ENCODE measurements around the gene ERP27.

Gene ERP27

DNA sequence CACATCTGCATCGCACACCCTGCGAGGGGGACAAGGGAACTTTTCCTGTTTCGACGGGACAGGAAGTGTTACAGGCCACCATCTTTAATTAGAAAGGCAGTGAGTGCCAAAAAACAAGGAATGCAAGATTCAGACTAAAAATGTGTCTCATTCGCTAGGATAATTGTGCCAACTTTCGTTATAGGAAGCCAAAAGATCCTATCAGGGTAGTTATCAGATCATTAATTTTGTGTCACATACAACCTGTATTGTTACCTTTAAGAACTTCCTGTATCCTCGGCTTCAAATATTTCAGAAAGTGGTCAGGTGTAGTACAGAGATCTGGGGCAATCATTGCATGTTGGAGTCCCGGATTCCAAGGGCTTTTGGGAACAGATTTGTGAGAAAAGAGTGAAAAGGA is 33.5 kb downstream of the ERP27 start:
- no peak for DNase-seq (ENCODE audit: low read depth in 2 of 2)

DNA sequence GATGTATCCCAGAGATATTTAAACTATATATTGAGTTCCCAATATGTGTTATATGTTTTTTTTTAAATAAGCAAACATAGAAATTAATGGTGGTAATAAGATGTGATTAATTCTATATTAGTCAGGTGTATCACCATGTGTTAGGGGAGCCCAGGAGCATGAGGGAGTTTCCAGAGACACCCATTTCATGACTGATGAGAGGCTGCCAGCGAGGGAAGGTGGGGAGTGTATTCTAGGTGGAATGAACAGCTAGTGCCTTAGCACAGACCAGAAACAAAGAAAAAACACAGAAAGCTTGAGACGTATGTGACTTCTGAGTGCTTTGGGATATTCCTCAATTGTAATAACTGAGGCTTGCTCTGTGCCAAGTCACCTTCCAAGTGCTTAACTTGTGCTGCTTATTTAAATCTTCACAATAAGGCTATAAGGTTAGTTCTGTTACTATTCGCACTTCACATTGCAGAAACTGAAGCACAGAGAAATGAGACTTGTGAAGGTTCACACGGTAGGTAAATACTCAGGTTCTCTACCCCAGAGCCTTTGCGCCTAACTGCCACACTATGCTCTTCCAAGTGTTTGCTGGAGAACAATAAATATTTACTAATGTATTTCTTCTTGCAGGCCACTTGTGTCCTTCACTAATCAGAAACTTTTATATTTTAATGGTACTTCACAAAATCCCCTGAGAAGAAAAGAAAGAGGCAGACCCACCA is 34.8 kb downstream of the ERP27 start:
- no peak for DNase-seq (ENCODE audit: low read depth in 2 of 2)

DNA sequence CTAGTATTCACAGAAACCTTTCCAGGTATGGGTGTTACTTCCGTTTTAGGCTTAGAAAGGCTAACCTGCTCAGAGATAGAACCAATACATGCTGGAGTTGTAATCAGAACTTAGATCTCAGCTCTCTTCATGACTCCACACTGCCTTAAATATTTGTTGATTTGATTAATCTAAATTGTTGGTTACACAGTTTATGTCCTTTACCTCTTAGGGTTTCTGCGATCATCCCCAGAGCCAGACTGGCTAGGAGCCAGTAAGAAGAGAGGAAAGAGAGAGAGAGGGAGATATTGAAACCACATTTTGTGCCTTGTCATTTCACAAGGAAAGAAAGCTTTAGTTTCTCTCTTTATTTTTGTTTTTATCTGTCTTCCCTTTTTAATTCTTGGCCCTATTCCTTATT is 35.9 kb downstream of the ERP27 start:
- no peak for DNase-seq (ENCODE audit: low read depth in 2 of 2)

- DNase-seq (ENCODE audit: low read depth in 2 of 2): no peak
Measured at GRCh38 chr12:14901228-14901562, 37.1 kb downstream of the ERP27 start.

DNA sequence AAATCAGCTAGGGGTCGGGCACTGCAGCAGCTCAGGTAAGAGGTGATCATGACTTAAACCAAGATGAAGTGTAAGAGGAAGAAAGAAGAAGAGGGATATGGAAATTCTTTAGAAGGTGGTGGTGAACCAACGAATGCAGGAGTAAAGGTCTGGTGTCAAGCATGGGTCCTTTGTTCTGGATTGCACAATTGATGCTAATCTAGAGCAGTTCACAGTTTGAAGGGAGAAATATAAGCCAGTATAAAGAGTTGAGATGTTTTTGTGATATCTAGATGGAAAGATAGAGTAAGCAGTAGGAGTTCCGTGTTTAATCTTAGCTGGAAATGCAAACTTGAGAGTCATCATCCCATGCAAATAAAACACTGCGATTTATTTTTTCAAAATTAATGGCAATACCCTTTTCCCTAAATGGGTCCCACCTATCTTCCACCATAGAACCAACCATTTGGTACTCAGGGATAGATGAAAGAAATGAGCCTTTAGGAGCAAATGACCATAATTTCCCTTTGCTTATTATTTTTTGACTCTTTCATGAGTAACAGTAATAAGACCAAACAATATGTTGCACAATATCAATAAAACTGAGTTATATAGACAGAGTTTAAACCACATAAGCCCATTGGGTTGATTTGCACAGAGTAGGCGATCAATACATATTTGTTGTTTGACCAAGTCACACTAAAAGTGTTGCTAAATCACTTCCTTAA is 37.7 kb downstream of the ERP27 start:
- no peak for DNase-seq (ENCODE audit: low read depth in 2 of 2)

DNA sequence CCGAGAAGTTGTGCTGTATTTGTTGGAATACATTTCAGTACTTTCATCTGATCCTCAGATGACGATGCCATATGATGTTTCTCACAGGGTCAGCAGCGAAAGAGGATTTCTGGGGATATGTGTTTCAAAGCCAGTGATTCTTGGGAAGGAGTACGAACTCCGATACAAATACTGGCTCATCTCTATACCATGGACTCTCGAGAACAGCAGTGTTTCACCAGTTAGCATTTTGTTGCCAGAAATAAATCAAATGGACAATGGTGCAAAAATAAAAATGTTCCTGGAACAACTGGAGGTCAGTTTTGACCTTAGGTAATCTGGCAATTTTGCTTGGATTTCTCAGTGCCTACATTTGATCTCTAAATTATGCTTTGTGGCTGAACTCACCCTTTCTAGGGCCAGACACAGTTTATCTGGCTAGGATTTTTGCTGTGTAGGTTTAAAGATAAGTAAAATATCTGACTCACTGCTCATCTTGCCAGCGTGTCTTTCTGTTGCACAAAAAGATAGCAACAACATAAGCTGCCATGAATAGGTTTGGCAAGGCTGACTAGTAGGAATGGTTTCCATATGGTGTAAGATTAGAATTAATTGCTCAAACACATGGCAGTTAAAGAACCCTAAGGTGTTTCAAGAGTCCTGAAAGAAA is 41.7 kb downstream of the ERP27 start:
- no peak for DNase-seq (ENCODE audit: low read depth in 2 of 2)

- DNase-seq (ENCODE audit: low read depth in 2 of 2): no peak
Measured at GRCh38 chr12:14893506-14894250, 44.7 kb downstream of the ERP27 start.

GRCh38 chr12:14892726-14893505 is 45.4 kb downstream of the ERP27 start:
- no peak for DNase-seq (ENCODE audit: low read depth in 2 of 2)

DNA sequence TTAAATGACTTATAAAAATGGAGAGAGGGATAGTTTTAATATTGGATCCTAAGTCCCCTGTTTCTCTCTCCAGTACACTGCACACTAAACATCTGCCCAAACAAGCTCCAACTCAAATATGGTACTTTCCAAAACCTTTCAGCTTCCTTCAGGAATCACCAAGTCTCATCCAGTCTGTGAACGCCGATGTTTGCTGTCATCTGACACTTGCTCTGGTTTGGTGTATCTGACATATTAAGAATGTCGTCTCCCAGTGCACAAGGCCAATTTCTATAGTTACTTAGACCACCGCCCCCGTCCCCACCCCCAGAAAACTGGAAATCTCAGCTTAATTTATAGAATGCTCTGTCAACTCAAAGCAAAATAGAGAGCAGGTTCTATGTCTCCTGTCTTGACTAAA is 47.6 kb downstream of the ERP27 start:
- no peak for DNase-seq (ENCODE audit: low read depth in 2 of 2)

DNA sequence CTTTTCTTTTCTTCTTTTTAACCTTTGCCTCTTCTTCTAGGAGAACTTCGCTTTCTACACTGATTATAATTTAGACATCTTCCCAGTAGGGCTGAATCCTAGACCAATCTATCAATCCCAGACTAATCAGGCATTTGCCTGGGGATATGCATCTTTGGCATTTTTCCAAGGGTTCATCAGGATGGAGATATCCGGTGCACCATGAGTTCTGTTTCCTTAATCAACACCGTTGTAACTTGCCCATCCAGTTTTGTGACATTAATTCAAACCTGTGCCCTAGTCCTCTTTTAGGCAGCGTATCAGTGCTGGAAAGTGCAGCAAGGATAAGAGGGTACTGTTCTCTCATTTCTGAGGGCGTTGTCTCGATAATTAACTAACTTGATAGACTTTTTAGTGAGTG is 52.1 kb downstream of the ERP27 start:
- DNase-seq (ENCODE audit: low read depth in 2 of 2): no peak

DNA sequence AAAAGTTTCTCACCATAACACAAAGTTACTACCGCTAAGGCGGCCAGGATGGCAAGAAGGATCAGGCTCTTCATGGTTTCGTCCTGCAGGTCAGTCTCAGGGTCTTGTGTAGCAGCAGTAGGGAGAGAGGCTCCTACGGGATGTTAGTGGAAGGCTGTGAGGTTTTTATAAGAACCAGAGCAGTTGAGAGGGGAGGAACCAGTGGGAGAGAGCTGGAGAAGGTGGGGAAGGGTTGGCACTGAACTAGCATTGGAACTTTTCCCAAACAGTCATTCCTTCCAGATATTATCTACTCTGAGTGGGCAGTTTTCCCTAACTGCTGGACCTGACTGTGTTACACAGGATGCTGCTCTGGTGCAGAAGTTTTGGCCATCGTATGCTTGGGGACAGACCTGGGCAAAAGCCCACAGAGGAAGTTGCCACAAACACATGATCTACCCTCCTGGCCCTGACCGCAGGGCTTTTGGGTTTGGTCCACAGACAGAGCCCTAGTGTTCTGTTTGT is 52.6 kb downstream of the ERP27 start, which contains the start of gene MGP:
TSS of gene MGP (minus strand) at position 137 of the 504 bp plus-strand sequence. CDS start at position 74, 63 bp downstream.
- DNase-seq (ENCODE audit: low read depth in 2 of 2): no peak

- peak; percentile 51 to 52 for DNase-seq (ENCODE audit: low read depth in 2 of 2)
Measured at GRCh38 chr12:14884458-14884878, 53.9 kb downstream of the ERP27 start.

DNA sequence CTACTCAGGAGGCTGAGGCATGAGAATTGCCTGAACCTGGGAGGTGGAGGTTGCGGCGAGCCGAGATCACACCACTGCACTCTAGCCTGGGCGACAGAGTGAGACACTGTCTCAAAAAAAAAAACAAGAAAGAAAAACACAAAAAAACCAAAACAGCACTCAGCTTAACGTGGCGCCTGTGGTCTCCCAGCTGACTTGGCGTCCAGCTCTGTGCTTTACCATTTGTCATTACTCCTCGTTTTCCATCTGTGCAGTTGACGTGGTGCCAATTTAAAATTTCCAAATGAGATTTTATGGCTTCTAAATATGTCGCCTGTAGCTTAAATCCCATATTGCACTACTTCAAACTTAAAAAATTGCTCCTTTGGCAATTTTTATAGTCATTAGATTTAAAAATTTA is 54.7 kb downstream of the ERP27 start:
- DNase-seq (ENCODE audit: low read depth in 2 of 2): no peak

- DNase-seq (ENCODE audit: low read depth in 2 of 2): no peak
Measured at GRCh38 chr12:14880890-14881453, 57.4 kb downstream of the ERP27 start.

GRCh38 chr12:14879222-14879933 is 59.0 kb downstream of the ERP27 start:
- no peak for DNase-seq (ENCODE audit: low read depth in 2 of 2)

- no peak for DNase-seq (ENCODE audit: low read depth in 2 of 2)
Measured at GRCh38 chr12:14878488-14878887, 59.8 kb downstream of the ERP27 start.

GRCh38 chr12:14876833-14877232 is 61.5 kb downstream of the ERP27 start:
- DNase-seq (ENCODE audit: low read depth in 2 of 2): no peak

- no peak for DNase-seq (ENCODE audit: low read depth in 2 of 2)
Measured at GRCh38 chr12:14874882-14875281, 63.5 kb downstream of the ERP27 start.

DNA sequence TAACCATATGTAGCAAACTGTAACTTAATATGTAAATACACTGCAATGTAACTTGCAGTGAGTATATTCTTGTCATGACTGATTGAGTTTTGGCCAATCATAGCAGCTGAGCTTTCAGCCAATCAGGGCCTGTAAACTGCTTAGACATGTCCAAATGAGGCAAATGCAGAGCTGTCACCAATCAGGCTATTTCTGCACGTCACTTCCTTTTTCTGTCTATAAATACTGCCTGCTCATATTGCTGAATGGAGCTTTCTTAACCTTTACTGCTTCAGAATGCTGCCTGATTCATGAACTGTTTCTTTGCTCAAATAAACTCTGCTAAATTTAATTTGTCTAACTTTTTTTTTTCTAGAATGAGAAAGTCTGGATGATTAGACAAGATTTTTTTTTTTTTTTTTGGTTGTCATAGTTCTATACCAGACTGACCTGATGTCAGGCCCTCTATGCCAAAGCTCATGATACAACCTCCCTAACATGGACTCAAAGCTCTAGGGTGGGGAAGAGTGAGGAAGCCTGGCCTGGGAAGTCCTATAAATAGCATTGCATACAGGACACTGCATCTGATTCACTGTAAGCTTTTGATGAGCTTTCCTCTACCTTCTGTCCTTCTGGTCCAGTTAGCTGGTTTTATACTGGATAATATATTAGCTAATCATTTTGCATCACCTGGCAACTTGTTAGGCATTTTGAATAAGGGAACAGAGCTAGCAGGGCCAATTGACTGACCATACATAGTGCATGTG is 64.7 kb downstream of the ERP27 start:
- DNase-seq (ENCODE audit: low read depth in 2 of 2): no peak

- DNase-seq (ENCODE audit: low read depth in 2 of 2): no peak
Measured at GRCh38 chr12:14871886-14872285, 66.5 kb downstream of the ERP27 start.

Measured in activated CD4-positive, alpha-beta T cell treated with anti-CD3 and anti-CD28 coated beads for 24 hours (primary cell).